Endometrial microvascular endothelial cells (primary cell): ENCODE data around the gene TRABD2B. TPM values are rescaled to one million over a fixed set of nuclear protein-coding genes. Genes with fewer than 3 reads are reported as not detected.

Source experiments
- in situ Hi-C: cut with HindIII; loops from 2 replicates; pipeline ENCODE4 v1.10.0; 2017; ENCODE audit warnings: low sequenced_read_pairs, low pct_unique_long_range_greater_than_20kb; ENCODE audit errors: inconsistent ontology term
- total RNA-seq: library from RNA; depleted of rRNA; stranded (reverse); fragments of >200 nt; gene quantifications from one replicate; pipeline ENCODE4 v1.2.3, GENCODE V29; 2015; ENCODE audit errors: inconsistent ontology term

The TRABD2B gene
- total RNA-seq, 1 donor from 2014 or later = not detected

GRCh38 chr1:47738560-47739182 is 258.5 kb downstream of the TRABD2B start:
- in situ Hi-C loops = no loop called here

GRCh38 chr1:47732489-47732888 is 264.7 kb downstream of the TRABD2B start:
- in situ Hi-C loops = no loop called here

DNA sequence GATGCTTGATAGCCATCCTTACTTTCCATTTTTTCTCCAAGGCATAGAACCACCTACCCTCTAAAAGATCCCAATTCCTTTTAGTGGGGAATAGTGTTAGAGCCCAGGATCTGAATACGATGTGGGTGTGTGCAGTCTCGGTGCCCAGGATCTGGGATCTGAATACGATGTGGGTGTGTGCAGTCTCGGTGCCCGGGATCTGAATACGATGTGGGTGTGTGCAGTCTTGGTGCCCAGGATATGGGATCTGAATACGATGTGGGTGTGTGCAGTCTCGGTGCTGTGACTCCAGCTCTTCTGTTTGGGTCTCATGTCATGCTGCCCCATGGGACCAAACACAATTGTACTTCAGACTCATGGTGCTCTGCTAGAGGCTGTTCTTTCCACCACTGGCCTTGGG is 265.5 kb downstream of the TRABD2B start:
- in situ Hi-C loops = no loop called here

GRCh38 chr1:47729685-47730084 is 267.5 kb downstream of the TRABD2B start:
- in situ Hi-C loops = no loop called here

- in situ Hi-C loops = no loop called here
Observed at GRCh38 chr1:47727697-47728085, 269.5 kb downstream of the TRABD2B start.

- in situ Hi-C loops = no loop called here
Observed at GRCh38 chr1:47727051-47727696, 270.0 kb downstream of the TRABD2B start.

DNA sequence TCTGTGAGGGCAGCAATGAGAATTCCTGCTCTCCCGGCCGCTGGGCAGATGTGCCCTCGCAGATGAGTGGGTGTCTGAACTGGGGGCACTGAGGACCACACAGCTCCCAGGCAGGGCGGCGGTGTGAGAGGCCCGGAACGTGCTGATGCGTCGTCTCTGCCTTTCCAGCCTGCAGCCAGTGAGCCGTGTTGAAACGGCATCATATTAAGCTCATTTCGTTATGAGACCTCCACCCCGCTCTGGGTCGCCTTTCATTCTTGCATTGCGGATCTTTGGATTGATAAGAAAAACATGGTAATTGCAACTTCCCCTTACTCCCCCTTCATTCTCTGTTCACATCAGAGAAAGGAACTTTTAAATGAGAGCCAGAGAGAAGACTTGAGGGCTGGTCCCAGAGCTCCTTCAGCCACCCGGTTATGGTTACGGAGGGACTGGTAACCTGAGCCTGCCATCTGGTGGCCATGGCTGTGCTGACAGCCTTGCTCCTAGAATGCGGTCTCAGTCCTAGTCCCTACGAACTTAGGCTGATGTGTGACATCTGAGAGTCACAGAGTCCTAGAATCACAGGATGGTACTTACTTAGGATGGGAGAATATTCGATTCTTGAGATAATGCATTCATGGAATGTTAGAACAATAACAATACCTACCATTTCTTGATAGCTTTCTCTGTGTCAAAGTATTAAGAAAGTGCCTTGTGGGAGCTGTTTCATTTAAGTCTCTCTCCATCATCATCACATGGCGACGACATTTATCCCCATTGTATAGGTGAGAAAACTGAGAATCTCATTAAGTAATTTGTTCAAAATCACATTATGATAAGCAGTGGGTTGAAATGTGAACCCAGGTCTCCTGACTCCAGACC is 271.0 kb downstream of the TRABD2B start:
- in situ Hi-C loops = no loop called here

GRCh38 chr1:47725511-47725991 is 271.6 kb downstream of the TRABD2B start:
- in situ Hi-C loops = no loop called here

- in situ Hi-C loops = no loop called here
Observed at GRCh38 chr1:47725000-47725473, 272.1 kb downstream of the TRABD2B start.

DNA sequence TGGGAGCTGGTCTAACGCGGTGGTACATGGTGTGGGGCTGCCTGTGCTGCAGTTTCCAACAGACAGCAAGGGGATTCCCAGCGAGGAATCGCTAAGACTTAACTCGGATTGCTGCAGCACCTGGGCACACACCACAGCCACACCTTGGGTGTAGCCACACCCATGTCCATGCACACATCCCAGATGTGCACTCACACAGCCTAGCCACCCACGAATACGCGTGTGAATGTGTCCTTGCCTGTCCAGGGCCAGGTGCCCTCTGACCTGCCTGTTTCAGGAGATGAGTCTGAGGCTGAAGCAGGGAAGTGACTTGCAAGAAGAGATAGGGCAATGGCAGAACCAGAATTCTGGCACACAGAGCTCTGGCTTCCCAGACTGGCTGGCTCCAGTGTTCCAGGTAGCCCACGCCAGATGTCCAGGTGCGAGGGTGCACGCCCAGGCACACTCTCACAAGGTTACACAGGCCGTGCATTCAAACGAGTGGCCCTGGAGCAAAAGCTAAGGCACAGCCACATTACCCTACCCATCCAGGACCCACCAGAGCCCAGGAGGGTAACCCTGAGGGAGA is 272.7 kb downstream of the TRABD2B start:
- in situ Hi-C loops = no loop called here

DNA sequence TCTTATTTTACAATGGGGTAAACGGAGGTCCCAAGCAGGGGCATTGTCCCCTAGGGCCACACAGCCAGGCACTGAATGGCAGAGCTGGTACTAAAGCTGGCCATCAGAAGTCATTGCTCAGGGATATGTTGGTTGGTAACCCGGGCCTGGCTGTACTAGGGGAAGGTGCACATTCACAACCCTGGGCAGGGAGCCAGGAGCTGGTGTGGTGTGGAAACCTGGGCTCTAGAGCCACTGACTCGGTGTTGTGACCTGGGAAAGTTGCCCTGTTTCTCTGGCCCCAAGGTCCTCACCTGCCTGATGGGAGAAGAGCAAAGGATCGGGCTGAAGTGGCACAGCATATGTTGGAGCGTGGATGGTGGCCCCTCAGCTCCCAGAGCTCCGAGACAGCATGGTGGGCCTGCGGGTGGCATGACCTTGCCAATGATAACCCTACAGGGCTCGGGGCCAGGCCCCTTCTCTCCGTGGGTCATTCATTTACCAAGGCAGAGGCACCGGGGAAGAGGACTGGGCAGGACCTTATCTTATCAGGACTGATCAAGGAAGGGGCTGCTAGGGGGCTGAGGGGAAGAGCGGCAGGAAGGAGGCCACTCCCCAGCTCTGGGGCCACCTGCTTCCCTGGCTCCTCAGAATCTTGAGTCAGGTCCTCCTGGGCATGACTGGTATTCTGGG is 274.1 kb downstream of the TRABD2B start:
- in situ Hi-C loops = no loop called here

DNA sequence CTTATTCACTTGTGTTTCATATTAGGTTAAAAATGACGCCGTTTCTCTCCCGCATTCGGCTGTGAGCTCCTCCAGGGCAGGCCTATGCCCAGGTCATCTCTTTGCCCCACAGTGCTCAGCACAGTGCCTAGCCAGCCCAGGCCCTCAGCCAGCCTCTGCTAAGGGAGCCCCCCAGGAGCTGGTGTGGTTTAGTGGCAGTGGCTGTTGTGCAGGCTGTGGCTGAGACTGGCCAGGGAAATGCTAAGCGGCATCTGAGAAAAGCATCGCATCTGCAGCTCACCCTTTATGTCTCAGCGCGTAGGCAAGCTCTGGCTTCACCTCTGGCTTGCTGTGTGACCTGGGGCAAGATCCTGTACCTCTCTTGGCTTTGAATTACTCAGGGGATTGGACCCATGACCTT is 275.1 kb downstream of the TRABD2B start:
- in situ Hi-C loops = no loop called here

GRCh38 chr1:47720111-47720510 is 277.1 kb downstream of the TRABD2B start:
- in situ Hi-C loops = no loop called here

- in situ Hi-C loops = no loop called here
Observed at GRCh38 chr1:47717341-47717740, 279.8 kb downstream of the TRABD2B start.

- in situ Hi-C loops = no loop called here
Observed at GRCh38 chr1:47713975-47714767, 283.0 kb downstream of the TRABD2B start.

DNA sequence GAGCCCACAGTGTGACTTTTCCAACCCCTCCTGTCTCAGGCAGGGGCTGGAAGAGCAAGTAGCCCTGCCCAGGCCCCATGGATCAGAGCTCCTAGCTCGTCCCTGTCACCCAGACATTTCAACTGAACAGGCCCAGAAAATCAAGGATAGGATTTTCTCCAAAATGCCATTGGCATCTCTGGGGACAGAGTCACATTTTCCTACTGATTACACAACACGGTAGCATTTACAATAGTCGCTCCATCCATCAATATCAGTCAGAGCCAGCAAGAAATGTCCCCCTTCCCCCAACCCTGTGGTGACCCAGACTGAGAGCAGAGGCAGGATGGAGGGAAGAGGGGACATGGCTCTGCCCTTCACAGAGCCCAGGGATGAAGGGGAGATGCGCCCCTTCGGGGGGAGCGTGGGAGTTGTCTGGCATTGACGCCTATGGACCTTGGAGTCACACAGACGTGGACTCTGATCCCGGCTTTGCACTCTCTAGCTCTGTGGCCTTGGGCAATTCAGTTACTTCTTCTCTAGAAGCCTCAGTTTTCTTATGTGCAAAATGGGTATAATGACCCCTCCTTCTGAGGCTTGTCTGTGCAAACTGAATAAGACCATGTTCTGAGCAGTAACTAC is 283.7 kb downstream of the TRABD2B start:
- in situ Hi-C loops = no loop called here

DNA sequence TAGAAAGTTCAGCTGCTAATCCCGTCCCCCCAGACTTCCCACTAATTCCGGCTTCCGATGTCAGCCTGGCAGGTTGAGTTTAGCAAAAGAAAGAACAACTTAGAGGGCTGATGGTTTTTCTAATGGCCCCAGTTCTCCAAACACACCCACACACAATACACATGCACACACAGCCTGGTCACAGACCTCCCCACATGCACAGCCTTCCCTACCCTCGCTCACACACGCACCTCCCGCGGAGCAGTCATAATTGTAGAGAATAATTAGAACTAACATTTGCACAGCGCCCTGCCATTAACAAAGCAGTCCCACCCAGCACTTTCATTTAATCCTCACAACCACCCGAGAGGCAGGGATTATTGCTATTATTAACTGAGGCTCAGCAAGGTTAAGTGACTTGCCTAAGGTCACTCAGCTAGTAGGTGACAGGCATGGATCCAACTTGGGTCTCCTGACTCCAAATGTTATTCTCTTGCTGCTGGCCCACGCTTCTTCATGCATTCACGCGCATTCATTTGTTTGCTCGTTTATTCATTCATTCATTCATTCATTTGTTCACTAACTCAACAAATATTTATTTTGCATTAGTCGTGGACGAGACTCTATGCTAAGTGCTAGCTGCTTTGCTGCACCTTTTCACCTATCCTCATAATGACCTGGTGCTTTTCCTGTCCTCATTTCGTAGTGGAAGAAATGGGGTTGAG is 284.4 kb downstream of the TRABD2B start:
- in situ Hi-C loops = no loop called here
